Adipocyte (in vitro differentiated cells): ENCODE data around the gene PLSCR2.
"Not testable (repeated sequence)": the region's sequence is repeated elsewhere in the genome, so short reads cannot be mapped to it uniquely, and the experiment has no call there.

Source experiments
- DNase-seq: peaks from one replicate; pipeline ENCODE4 v3.0.0-alpha.2; 2015; ENCODE audit warnings: low read depth
- H3K27me3 ChIP-seq: replicated peaks from 2 replicates; pipeline ENCODE4 v1.7.0; 2013; ENCODE audit warnings: mild to moderate bottlenecking, low read length, moderate library complexity; ENCODE audit not compliant: control insufficient read depth, insufficient read depth
- H3K36me3 ChIP-seq: 2 replicates; pipeline ENCODE4 v1.7.0; 2013; ENCODE audit warnings: low read length, mild to moderate bottlenecking, moderate library complexity; ENCODE audit not compliant: control insufficient read depth, insufficient read depth, severe bottlenecking
- H3K4me1 ChIP-seq: 2 replicates; pipeline ENCODE4 v1.7.0; 2013; ENCODE audit warnings: mild to moderate bottlenecking, low read length, moderate library complexity; ENCODE audit not compliant: control insufficient read depth, insufficient read depth
- H3K4me3 ChIP-seq: 2 replicates; pipeline ENCODE4 v1.7.0; 2013; ENCODE audit warnings: mild to moderate bottlenecking, low read length, moderate library complexity
- H3K9ac ChIP-seq: 2 replicates; pipeline ENCODE4 v1.7.0; 2013; ENCODE audit warnings: mild to moderate bottlenecking, low read length, moderate library complexity
- H3K9me3 ChIP-seq: 2 replicates; pipeline ENCODE4 v1.7.0; 2013; ENCODE audit warnings: mild to moderate bottlenecking, low read length, moderate library complexity; ENCODE audit not compliant: control insufficient read depth

The PLSCR2 gene

GRCh38 chr3:146501752-146502151 is 32.4 kb upstream of the PLSCR2 start:
- no peaks in the 10 kb centered on the region for H3K9me3 ChIP-seq
- no peak overlapping the region for H3K4me3 ChIP-seq
- no peak for DNase-seq
- no peaks in the 10 kb centered on the region for H3K36me3 ChIP-seq
- peaks cover 28% of the 10 kb centered on the region for H3K4me1 ChIP-seq
- no peaks in the 10 kb centered on the region for H3K27me3 ChIP-seq
- no peak overlapping the region for H3K9ac ChIP-seq

- Histone ChIP-seq H3K4me1 (peaks cover 25% of the 10 kb centered on the region), H3K27me3 (no peaks in the 10 kb centered on the region), H3K36me3 (no peaks in the 10 kb centered on the region), H3K9ac (no peak overlapping the region), H3K9me3 (no peaks in the 10 kb centered on the region), H3K4me3 (no peak overlapping the region)
- DNase-seq, result no peak
These were observed 30.3 kb upstream of the PLSCR2 start for GRCh38 chr3:146499701-146500100.

GRCh38 chr3:146498002-146498736 is 28.8 kb upstream of the PLSCR2 start:
- no peak for DNase-seq
- no peaks in the 10 kb centered on the region for H3K27me3 ChIP-seq
- H3K4me1 ChIP-seq, result peaks cover 24% of the 10 kb centered on the region
- H3K9ac ChIP-seq, result no peak overlapping the region
- no peaks in the 10 kb centered on the region for H3K36me3 ChIP-seq
- H3K4me3 ChIP-seq, result no peak overlapping the region
- no peaks in the 10 kb centered on the region for H3K9me3 ChIP-seq

- H3K9ac ChIP-seq, H3K9me3 ChIP-seq, H3K4me3 ChIP-seq, H3K36me3 ChIP-seq, DNase-seq, H3K27me3 ChIP-seq: not testable (repeated sequence)
- H3K4me1 ChIP-seq, result peaks cover 32% of the 10 kb centered on the region
These were observed 27.9 kb upstream of the PLSCR2 start for GRCh38 chr3:146497145-146497843.

GRCh38 chr3:146496726-146497125 is 27.4 kb upstream of the PLSCR2 start:
- DNase-seq, result no peak

GRCh38 chr3:146496251-146496650 is 26.9 kb upstream of the PLSCR2 start:
- Histone ChIP-seq H3K9me3 (no peaks in the 10 kb centered on the region), H3K9ac (no peak overlapping the region), H3K4me1 (peaks cover 40% of the 10 kb centered on the region), H3K27me3 (no peaks in the 10 kb centered on the region), H3K36me3 (no peaks in the 10 kb centered on the region), H3K4me3 (no peak overlapping the region)
- DNase-seq, result peak; percentile 47

More at GRCh38 chr3:146496726-146497125, 27.4 kb upstream of the PLSCR2 start:
- Histone ChIP-seq H3K9me3 (no peaks in the 10 kb centered on the region), H3K27me3 (no peaks in the 10 kb centered on the region), H3K4me1 (peaks cover 38% of the 10 kb centered on the region), H3K36me3 (no peaks in the 10 kb centered on the region), H3K4me3 (no peak overlapping the region), H3K9ac (no peak overlapping the region)

GRCh38 chr3:146493761-146494160 is 24.4 kb upstream of the PLSCR2 start:
- H3K36me3 ChIP-seq, result no peaks in the 10 kb centered on the region
- H3K27me3 ChIP-seq, result no peaks in the 10 kb centered on the region
- no peak for DNase-seq
- peaks cover 40% of the 10 kb centered on the region for H3K4me1 ChIP-seq
- H3K4me3 ChIP-seq, result peak overlapping the region; percentile 8
- no peak overlapping the region for H3K9ac ChIP-seq
- peaks cover 13% of the 10 kb centered on the region for H3K9me3 ChIP-seq

- DNase-seq, result no peak
- Histone ChIP-seq H3K9me3 (peaks cover 13% of the 10 kb centered on the region), H3K4me3 (peak overlapping the region; percentile 8), H3K9ac (no peak overlapping the region), H3K27me3 (no peaks in the 10 kb centered on the region), H3K4me1 (peaks cover 40% of the 10 kb centered on the region), H3K36me3 (no peaks in the 10 kb centered on the region)
These were observed 23.9 kb upstream of the PLSCR2 start for GRCh38 chr3:146493221-146493620.

- H3K9ac ChIP-seq, result peak overlapping the region; percentile 6
- peak; percentile 52 for DNase-seq
- H3K4me1 ChIP-seq, result peaks cover 33% of the 10 kb centered on the region
- no peaks in the 10 kb centered on the region for H3K36me3 ChIP-seq
- H3K27me3 ChIP-seq, result no peaks in the 10 kb centered on the region
- H3K9me3 ChIP-seq, result peaks cover 13% of the 10 kb centered on the region
- peak overlapping the region; percentile 20 for H3K4me3 ChIP-seq
These were observed 21.9 kb upstream of the PLSCR2 start for GRCh38 chr3:146491303-146491702.

- Histone ChIP-seq H3K9me3 (peaks cover 22% of the 10 kb centered on the region), H3K9ac (no peak overlapping the region), H3K27me3 (no peaks in the 10 kb centered on the region), H3K4me3 (no peak overlapping the region), H3K4me1 (no peaks in the 10 kb centered on the region), H3K36me3 (no peaks in the 10 kb centered on the region)
- no peak for DNase-seq
These were observed 15.9 kb upstream of the PLSCR2 start for GRCh38 chr3:146485297-146485696.

GRCh38 chr3:146476094-146476740 is 6.9 kb upstream of the PLSCR2 start:
- H3K4me1 ChIP-seq, result peaks cover 31% of the 10 kb centered on the region
- H3K9me3 ChIP-seq, result no peaks in the 10 kb centered on the region
- no peaks in the 10 kb centered on the region for H3K27me3 ChIP-seq
- H3K9ac ChIP-seq, result no peak overlapping the region
- no peaks in the 10 kb centered on the region for H3K36me3 ChIP-seq
- no peak overlapping the region for H3K4me3 ChIP-seq
- DNase-seq, result no peak
